Melanocyte of skin (primary cell): ENCODE results near the gene NAPB. TPM values are rescaled to one million over a fixed set of nuclear protein-coding genes. Genes with fewer than 3 reads are reported as not detected.

Source experiments
- small RNA-seq, 2 donors: library from RNA; depleted of rRNA; stranded (forward); fragments of <200 nt; gene quantifications; one replicate each; pipeline ENCODE3, GENCODE V24; 2012
- total RNA-seq, 2 donors: library from RNA; depleted of rRNA; stranded (reverse); fragments of >200 nt; gene quantifications; 2 replicates each; pipeline ENCODE4 v1.2.3, GENCODE V29; 2012

NAPB gene
- 10 to 100 TPM in 1 of 2 donors, 1 to 10 TPM in 1; 6.2 to 11.0 TPM for total RNA-seq

DNA sequence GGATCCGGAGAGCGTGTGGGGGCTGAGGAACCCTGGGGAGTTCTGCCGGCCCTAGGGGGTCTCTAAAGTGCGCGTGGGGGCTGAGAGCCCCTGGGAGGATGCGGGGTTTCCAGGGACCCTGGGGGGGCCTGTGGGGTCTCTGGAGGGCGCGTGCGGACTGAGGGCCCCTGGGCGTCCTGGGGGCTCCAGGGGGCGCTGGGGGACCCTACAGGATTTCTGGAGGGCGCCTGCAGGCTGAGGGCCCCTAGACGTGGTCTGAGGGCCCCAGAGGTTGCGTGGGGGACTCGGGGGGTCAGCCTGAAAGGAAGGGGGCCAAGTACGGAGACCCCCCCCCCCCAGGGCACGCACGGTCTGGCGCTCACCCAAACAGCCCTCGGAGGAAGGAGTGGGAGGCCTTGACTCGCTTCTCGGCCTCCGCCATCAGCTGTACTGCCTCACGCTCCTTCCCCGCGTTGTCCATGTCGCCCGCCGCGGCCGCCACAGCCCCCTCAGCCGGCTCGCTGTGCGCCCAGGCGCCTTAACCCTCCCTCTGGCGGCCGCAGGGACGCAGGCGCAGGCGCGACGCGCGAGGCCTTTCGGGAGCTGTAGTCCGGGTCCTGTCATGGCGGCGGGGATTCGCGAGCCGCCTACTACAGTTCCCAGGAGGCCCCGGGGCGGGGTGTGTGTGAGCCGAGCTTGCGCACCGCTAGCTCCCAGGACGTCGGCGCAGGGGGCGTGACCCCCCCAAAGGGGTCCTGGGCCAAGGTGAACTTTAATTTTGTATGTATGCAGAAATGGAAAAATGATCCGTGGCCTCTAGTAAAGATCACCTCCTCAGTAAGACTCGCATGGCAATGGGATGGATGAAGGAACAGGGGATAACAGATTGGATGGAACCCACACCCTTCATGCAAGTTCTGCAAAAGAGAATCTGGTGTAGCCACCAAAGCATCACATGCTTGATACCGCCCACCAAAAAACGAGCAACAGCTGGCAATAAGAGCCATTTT is at the start of gene NAPB:
Gene NAPB (minus strand): TSS at position 546 of the 989 bp plus-strand sequence. CDS start 86 bp downstream, at position 460.

GRCh38 chr20:23452776-23453175 is 31.5 kb upstream of the NAPB start, which contains the start of gene CST11:
Gene CST11 (minus strand): TSS chr20:23452876. CDS start chr20:23452811, 65 bp downstream.

GRCh38 chr20:23361476-23362391 is 59.6 kb downstream of the NAPB start, which contains the start of gene GZF1:
Gene GZF1 (plus strand): TSS chr20:23362182. CDS start chr20:23364384, 2,202 bp downstream.

GRCh38 chr20:23350196-23350903 is 70.9 kb downstream of the NAPB start, which contains the start of gene NXT1:
Gene NXT1 (plus strand): TSS chr20:23350791. CDS start chr20:23354042, 3,251 bp downstream.

Small RNA genes lying within 50 kb of the gene (small RNA-seq; reads per million reads assigned to genes)
- gene RF00019 (0 reads per million in 2 donors), gene RNA5SP479 (0 reads per million in 2 donors)

Other genes with a start within 250 kb of the NAPB start
- 10 to 100 TPM; 12.0 to 31.6 TPM for gene NXT1, start 70.7 kb downstream of the NAPB start, total RNA-seq
- 10 to 100 TPM; 19.6 TPM for gene GZF1, start 59.3 kb downstream of the NAPB start, total RNA-seq
- not detected for gene CSTL1, start 18.2 kb upstream of the NAPB start, total RNA-seq
- not detected for gene CST11, start 31.4 kb upstream of the NAPB start, total RNA-seq
- not detected for gene CST8, start 69.6 kb upstream of the NAPB start, total RNA-seq
- gene CST9L, start 147.0 kb upstream of the NAPB start, total RNA-seq, result not detected
- gene CST9, start 184.4 kb upstream of the NAPB start, total RNA-seq, result not detected
- 100 to 1,000 TPM; 102 to 171 TPM for gene CST3, start 216.5 kb upstream of the NAPB start, total RNA-seq